COR-L47 (cell line): ENCODE measurements around the gene SLC13A4.
"Not testable (repeated sequence)": the region's sequence is repeated elsewhere in the genome, so short reads cannot be mapped to it uniquely, and the experiment has no call there.

Source experiments
- DNase-seq: peaks from one replicate; lab custom pipeline; 2025; lab: John Stamatoyannopoulos, UW

SLC13A4 gene, protein sequence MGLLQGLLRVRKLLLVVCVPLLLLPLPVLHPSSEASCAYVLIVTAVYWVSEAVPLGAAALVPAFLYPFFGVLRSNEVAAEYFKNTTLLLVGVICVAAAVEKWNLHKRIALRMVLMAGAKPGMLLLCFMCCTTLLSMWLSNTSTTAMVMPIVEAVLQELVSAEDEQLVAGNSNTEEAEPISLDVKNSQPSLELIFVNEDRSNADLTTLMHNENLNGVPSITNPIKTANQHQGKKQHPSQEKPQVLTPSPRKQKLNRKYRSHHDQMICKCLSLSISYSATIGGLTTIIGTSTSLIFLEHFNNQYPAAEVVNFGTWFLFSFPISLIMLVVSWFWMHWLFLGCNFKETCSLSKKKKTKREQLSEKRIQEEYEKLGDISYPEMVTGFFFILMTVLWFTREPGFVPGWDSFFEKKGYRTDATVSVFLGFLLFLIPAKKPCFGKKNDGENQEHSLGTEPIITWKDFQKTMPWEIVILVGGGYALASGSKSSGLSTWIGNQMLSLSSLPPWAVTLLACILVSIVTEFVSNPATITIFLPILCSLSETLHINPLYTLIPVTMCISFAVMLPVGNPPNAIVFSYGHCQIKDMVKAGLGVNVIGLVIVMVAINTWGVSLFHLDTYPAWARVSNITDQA

DNA sequence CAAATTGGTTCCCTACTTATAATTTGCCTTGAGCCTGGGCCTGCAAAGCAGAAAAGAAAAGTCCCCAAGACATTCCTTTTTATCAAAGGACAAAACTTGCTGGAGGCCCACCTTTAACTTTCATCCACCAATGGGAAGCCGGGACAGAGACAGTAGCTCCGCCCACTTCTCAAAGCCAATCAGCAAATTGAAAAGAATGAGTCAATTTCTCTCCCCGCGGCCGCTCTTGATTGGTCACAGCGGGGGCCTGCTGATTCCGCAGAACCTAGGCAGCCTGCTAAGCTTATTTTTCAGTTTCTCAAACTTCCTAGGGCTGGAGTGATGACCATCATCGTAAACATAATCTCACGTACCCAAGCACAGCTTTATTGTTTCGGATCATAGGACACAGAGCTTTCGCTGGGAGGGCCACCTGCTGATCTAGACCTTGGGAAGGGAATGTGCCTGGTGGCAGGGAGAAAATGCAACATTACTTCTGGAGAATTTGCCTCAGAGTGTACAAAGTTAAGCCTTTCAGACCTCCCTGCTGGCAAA, at the start of gene SLC13A4:
Gene SLC13A4, minus strand, starts transcription at position 51 of the 534 bp plus-strand sequence. CDS start 690 bp downstream, outside the sequence.
- DNase-seq, result no peak

DNA sequence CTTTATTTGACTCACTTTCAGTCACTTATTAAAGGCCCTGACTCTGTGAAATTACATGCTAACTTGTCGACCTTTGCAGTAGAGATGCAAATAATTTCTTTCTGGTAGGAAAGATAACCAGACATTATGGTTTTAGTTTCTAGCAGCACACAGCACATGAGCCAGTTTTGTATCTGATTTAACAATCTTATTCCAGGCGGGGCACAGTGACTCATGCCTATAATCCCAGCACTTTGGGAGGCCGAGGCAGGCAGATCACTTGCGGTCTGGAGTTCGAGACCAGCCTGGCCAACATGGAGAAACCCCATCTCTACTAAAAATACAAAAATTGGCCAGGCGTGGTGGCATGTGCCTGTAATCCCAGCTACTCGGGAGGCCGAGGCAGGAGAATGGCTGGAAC, 47.9 kb upstream of the SLC13A4 start:
- not testable (repeated sequence) for DNase-seq

DNA sequence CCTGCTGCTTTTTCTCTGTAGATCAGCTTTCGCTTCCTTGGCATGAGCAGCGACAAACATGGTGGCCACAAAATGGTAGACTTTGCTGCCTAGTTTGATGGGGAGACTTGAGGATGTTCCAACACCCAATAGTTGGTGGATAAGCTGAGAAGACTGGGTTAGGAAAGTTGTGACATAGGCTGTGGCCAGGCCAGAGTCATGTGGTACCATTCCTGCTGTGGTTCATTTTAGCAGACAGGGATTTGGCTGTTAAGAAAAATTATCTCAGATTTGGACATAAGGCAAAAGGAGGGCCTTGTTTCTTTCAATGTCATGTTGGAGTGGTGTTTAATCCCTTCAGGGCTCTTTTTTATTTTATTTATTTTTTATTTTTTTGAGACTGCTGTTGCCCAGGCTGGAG, 47.2 kb upstream of the SLC13A4 start:
- DNase-seq, result no peak

- DNase-seq, result peak; percentile 88
Observed at GRCh38 chr7:135774284-135774683, 46.3 kb upstream of the SLC13A4 start.

DNA sequence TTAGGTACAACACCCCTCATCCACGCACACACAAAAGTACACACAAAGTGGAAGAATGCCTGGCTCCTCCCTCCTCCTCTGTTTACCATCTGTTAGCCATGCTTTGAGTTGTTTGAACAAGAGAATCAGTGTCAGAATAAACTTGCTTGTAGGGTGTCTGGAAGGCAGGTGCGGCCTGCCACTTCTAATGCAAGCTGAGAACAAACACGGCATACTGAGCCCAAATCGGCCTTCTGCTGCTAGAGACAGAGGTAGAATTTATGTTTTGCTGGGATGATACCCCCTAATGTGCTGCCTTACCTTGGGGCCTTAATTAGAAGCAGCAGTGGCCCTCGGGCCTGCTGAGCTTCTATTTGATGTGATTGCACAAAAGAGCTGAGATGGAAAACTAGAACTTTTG, 45.5 kb upstream of the SLC13A4 start:
- peak; percentile 95 for DNase-seq

- no peak for DNase-seq
Observed at GRCh38 chr7:135772639-135773222, 44.7 kb upstream of the SLC13A4 start.

GRCh38 chr7:135771961-135772638, 44.1 kb upstream of the SLC13A4 start:
- no peak for DNase-seq

- no peak for DNase-seq
Observed at GRCh38 chr7:135771051-135771450, 43.1 kb upstream of the SLC13A4 start.

- DNase-seq, result no peak
Observed at GRCh38 chr7:135770139-135770710, 42.2 kb upstream of the SLC13A4 start.

DNA sequence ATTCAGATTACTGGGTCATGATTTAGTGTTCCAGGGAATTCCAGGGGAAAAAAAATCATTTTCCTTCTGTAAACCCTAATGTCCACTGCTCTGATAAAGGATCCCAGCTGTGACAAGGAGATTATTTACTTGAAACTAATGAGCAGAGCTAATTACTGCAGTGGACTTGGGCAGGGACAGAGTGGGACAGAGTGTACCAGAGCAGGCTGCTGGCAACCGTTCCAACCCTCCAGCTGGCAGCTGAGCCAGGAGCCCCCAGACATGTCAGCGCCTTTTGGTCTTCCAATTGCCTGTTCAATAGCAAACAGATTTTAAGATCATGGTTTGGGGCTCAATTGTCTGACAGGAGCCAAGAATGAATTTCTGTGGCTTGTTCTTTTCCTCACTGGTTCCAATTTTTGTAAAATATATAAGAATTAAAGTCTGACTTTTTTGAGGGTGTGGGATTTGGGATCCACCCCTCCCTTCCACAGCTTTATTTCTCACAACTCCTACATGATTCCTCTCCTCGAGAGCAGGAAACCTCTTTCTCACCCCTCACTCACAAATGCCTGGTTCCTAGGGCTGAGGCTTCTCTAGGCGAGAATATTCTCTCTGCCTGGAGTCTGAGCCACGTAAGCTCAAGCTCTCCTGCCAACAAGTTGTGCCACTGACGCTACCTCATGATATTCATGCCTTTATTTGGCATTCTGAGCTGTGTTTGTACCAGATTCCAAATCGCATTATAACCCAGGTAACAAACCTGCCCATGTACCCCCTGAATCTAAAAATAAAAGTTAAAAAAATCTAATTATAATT, 41.2 kb upstream of the SLC13A4 start:
- DNase-seq, result no peak

DNA sequence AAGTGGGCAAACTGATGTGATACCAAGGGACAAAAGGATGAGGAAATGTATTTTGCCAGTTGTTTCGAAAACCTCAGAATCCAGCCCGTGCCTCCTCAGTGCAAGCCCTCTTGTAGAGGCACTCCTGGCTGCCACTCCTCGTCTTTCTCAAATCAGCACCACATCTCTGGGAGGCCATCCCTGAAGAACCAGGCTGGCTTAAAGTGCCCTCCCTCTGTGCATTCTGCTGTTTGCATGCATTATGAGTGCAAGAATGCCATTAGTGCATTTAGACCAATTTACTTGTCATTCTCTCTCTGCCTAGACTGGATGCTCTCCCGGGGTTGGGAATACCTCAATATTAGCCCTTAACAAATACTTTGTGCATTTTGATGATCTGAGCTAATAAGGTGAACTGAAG, 40.5 kb upstream of the SLC13A4 start:
- DNase-seq, result no peak

DNA sequence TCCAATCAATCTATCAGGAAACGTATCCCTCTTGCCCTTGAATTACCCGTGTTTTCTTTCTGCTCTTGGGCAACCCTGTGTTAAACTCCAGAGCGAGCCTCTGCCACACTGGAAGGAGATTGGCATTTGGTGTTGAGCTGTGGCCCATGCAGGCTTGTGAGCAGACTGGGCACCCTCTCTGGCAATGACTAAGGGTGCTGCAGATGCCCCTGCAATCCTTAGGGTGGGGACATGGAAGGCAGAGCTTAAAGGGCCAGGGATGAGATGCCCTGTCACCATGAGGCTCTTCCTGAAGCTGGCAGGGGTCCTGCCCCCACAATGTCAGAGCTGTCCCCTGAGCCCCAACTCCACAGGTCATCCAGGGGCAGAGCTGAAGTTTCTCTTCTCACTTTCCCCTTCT, 40.1 kb upstream of the SLC13A4 start:
- DNase-seq, result no peak

DNA sequence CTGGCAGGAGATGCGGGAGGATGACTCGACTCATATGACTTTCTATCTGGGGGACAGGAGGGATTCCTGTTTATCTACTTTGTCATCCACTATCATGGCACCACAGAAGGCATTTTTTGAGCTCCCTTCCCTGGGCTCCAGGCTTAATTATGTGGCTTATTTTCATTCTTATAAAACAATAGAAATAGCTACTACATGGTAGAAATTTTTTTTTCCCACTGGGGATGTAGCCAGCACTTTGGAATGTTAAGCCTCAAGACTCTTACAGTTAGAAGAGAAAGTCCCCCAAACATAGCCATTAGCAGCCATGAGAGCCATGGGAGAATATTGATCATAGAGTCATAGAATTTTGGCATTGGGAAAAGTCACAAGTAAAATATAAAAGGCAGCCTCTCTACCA, 35.3 kb upstream of the SLC13A4 start:
- no peak for DNase-seq

DNA sequence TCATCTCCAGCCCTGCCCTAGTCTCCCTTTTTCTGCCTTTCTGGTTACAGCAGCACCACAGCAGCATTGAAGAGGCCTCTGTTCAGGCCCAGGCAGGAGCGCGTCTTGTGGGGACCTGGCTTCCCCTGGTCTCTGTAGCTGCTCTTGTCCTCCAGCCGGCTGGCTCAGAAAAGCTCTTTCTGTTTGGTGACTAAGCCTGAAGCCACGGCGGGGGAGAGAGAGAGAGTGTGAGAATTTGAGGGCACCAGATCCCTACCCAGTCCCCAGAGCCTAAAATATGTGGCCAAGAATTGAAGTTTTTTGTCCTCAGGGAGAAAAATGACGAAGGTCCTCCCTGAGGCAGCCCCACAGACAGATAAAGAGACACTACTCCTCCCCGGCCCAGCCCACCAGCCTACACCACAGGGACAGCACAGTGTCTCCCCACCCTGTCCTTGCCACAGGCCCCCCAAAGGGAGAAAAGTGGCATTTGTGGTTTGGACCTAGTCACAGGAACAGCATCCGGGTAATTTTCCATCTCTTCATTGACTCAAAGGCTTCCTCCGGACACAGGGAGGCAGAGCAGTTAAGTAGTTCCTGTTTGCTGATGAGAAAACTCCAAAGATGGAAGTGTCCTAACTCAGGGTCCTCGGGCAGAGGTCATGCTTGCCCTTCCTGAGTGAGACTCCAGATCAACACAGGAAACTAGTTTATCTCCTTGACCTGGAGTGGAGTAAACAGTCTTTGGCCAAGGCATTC, 33.9 kb upstream of the SLC13A4 start:
- DNase-seq, result no peak

- DNase-seq, result no peak
Observed at GRCh38 chr7:135759532-135759931, 31.5 kb upstream of the SLC13A4 start.

GRCh38 chr7:135758531-135758932, 30.5 kb upstream of the SLC13A4 start:
- DNase-seq, result no peak

GRCh38 chr7:135757719-135758411, 29.9 kb upstream of the SLC13A4 start:
- no peak for DNase-seq

DNA sequence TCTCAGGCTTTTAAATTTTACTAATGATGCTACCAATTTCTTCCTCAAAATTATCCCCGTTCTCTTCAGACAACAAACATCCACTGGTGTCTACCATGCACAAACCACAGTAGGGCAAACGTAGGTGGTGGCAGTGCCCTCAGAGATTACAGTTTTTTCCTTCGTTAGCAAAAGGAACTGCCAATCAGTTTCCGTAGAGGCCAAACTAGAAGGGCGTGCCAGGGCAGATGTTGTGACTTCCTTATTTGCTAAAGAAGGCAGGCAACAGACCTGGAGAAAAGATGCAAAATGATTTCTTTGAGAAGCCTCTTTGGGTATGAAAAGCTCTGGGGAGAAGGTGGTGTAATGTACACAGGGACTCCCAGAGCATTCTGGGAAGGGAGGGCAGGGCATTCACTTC, 28.2 kb upstream of the SLC13A4 start:
- no peak for DNase-seq

GRCh38 chr7:135755351-135755753, 27.4 kb upstream of the SLC13A4 start:
- peak; percentile 90 for DNase-seq
